Motor neuron (in vitro differentiated cells): Measurements from ENCODE around the gene KLHL29. TPM values are rescaled to one million over a fixed set of nuclear protein-coding genes. Genes with fewer than 3 reads are reported as not detected.

ENCODE experiments used
- ATAC-seq, 8 experiments: fragments of 200-7000 bp; cut with Tn5 transposase; replicated peaks in 6 of 8; 2 replicates each; pipeline ENCODE4 v1.8.0; 2021; ENCODE audit warnings: mild to moderate bottlenecking in 8 of 8, moderate library complexity in 8 of 8
- H3K27ac ChIP-seq, 2 donors: fragments of 250-450 bp; sonication (Bioruptor Pico); 2 replicates each; pipeline ENCODE4 v1.9.0; 2021; ENCODE audit warnings: antibody characterized with exemption in 2 of 2, mild to moderate bottlenecking in 2 of 2, moderate library complexity in 1 of 2
- H3K4me1 ChIP-seq, 2 donors: fragments of 250-450 bp; sonication (Bioruptor Pico); replicated peaks in 1 of 2; 2 replicates each; pipeline ENCODE4 v1.6.1; 2021; ENCODE audit warnings: antibody characterized with exemption in 2 of 2, mild to moderate bottlenecking in 2 of 2, moderate library complexity in 1 of 2
- H3K4me3 ChIP-seq, 5 donors: fragments of 250-450 bp; sonication (Bioruptor Pico); 2 replicates each; pipeline ENCODE4 v1.9.0; 2021; ENCODE audit warnings: antibody characterized with exemption in 5 of 5, mild to moderate bottlenecking in 5 of 5, moderate library complexity in 4 of 5
- WGBS, 10 experiments: fragments of 450-650 bp; shearing (Covaris generic); methylation state at CpG; one replicate each; pipeline ENCODE4 v1.0.0; 2022; 5-methylcytosine and 5-hydroxymethylcytosine counted together
- in situ Hi-C, 9 experiments: fragments of 400-800 bp; cut with MboI; loops; one replicate each; pipeline ENCODE4 v1.15.0; 2021; ENCODE audit warnings: low sequenced_read_pairs in 9 of 9, low pct_unique_long_range_greater_than_20kb in 2 of 9; ENCODE audit not compliant: unreplicated experiment in 9 of 9
- total RNA-seq, 8 experiments: library from RNA; unstranded; fragments of 300-600 nt; gene quantifications; 2 replicates each; pipeline versions ENCODE4 v1.2.3 to v1.2.4, GENCODE V29; 2022

Gene KLHL29
- total RNA-seq, 8 experiments from 2014 or later, result 4.1 to 58.7 (median 5.4) TPM

GRCh38 chr2:23620841-23621341, 235.9 kb downstream of the KLHL29 start:
- peaks cover 47 to 55% of the 10 kb centered on the region in 2 donors for H3K4me1 ChIP-seq
- H3K27ac ChIP-seq, result peak overlapping the region in 1 of 2 donors; percentile 14
- in situ Hi-C loops, result no loop called here
- 75 to 100% (median 85%) methylated on average over 1 to 7 of the region's 14 CpGs; no CpG with 5 or more reads in 3 of the 10 experiments for WGBS, 10 experiments
- no peak overlapping the region for H3K4me3 ChIP-seq
- peak in 6 of 8 experiments; percentile 34 to 64 (median 38) for ATAC-seq

DNA sequence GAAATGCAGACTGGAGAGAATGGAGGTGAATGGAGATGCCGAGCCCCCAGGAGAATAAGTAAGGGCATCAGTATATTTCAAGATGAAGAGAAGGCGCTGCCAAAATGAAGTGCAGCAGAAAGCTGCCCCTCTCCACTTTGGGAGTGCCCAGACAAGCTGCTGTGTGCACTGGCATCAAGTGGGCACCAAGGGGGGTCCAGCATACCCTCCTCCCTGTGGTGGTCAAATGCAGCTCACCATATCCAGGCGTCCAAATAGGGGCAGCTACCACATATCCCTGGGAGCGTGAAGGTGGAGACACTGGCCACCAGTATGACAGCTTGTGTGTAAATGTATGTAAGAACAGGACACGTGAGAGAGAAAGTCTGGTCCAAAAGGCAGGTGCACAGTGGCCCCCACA, 236.6 kb downstream of the KLHL29 start:
- Histone ChIP-seq H3K4me1 (peaks cover 45 to 50% of the 10 kb centered on the region in 2 donors), H3K4me3 (no peak overlapping the region), H3K27ac (no peak overlapping the region)
- in situ Hi-C loops, result no loop called here
- WGBS, 10 experiments, result 22 to 100% (median 91%) methylated on average over 1 to 5 of the region's 5 CpGs; no CpG with 5 or more reads in 4 of the 10 experiments
- no peak for ATAC-seq

DNA sequence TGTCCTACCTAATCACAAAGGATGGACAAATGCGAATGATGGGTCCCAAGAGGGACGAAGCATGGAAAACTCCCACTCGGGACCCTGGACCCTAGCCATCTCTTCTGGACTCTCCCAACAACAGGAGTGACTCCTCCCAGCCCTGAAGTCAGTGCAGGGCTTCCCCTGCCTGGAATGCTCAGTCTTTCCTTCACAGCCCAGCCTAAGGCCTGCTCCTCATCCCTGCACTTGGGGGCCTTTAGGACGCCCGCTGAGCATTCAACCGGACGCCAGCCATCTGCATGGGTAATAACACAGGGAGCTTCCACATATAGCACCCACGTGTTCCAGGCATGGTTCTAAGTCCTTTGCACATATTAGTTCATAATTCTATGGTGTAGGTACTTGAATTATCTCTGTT, 237.5 kb downstream of the KLHL29 start:
- WGBS, 10 experiments, result 40 to 100% (median 88%) methylated on average over 1 to 7 of the region's 8 CpGs; no CpG with 5 or more reads in 4 of the 10 experiments

DNA sequence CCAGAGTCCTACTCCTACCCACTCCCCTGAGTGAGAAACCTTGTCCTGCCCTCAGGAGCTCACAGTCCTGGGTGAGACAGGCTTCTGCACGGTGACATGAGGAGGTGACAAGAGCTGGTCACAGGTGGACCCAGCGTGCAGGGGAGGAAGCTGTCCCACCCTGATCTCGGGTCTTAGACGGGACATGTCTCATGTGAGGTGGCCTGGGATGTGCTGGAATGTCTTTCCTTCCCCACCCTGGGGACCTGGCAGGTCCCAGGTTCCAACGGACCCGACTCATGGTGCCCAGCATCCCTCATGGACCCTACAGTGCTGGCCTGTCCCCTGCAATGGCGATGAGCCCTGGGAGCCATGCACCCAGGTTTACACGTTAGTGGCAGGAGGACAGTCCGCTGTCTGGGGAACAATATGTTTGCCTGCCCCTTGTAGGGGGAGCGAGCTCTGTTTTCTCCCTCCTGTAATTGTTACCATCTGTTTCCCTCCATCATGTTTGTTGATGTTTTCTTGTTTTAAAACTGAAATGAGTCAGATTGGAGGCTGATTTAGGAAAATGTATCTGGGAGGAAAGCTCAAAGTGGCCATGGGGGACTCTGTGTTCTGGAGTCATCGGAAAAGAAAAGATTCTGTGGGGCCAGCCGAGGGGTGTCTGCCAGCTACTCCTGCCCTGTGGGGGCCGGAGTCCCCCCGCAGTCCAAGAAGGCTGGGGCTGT, 238.1 kb downstream of the KLHL29 start:
- ATAC-seq, result no peak
- Histone ChIP-seq H3K27ac (no peak overlapping the region), H3K4me1 (peaks cover 35 to 37% of the 10 kb centered on the region in 2 donors), H3K4me3 (no peak overlapping the region)
- 40 to 100% (median 66%) methylated on average over 1 to 7 of the region's 14 CpGs; no CpG with 5 or more reads in 3 of the 10 experiments for WGBS, 10 experiments
- in situ Hi-C loops, result no loop called here

More for the DNA sequence above, 237.5 kb downstream of the KLHL29 start:
- Histone ChIP-seq H3K27ac (no peak overlapping the region), H3K4me1 (peaks cover 42% of the 10 kb centered on the region in 2 donors), H3K4me3 (no peak overlapping the region)
- no peak for ATAC-seq
- in situ Hi-C loops, result no loop called here

GRCh38 chr2:23624378-23624777, 239.4 kb downstream of the KLHL29 start:
- in situ Hi-C loops, result no loop called here
- ATAC-seq, result peak in 1 of 8 experiments; percentile 28
- no peak overlapping the region for H3K27ac ChIP-seq
- 45 to 100% (median 80%) methylated on average over 1 to 5 of the region's 5 CpGs; no CpG with 5 or more reads in 2 of the 10 experiments for WGBS, 10 experiments
- H3K4me3 ChIP-seq, result no peak overlapping the region
- peaks cover 29 to 31% of the 10 kb centered on the region in 2 donors for H3K4me1 ChIP-seq

DNA sequence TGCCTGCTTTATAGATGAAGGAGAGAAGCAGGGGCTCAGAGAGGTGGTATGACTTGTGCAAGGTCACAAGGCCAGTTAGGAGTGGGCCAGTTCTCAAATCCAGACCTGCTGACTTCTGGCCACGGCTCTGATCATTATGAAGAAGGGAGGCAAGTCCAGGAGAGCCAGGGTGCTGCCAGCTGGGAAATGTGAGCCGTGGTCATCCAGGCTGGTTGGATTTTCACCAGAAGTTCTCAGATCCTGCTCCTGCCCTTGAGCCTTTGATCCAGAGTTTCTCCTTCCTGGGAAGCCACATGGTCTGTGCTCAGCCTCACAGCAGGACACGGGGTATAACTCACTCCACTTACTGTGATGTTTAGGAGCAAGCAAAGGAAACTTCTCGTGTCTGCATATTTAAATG, 239.9 kb downstream of the KLHL29 start:
- H3K4me1 ChIP-seq, result peaks cover 28 to 30% of the 10 kb centered on the region in 2 donors
- H3K4me3 ChIP-seq, result no peak overlapping the region
- 40 to 93% (median 50%) methylated on average over 1 to 3 of the region's 4 CpGs; no CpG with 5 or more reads in 3 of the 10 experiments for WGBS, 10 experiments
- no peak overlapping the region for H3K27ac ChIP-seq
- in situ Hi-C loops, result no loop called here
- ATAC-seq, result no peak

- in situ Hi-C loops, result no loop called here
- Histone ChIP-seq H3K4me1 (peaks cover 24 to 25% of the 10 kb centered on the region in 2 donors), H3K27ac (no peak overlapping the region), H3K4me3 (no peak overlapping the region)
- 63 to 100% (median 87%) methylated on average over 1 to 3 of the region's 4 CpGs; no CpG with 5 or more reads in 4 of the 10 experiments for WGBS, 10 experiments
- ATAC-seq, result no peak
These were observed 240.7 kb downstream of the KLHL29 start for GRCh38 chr2:23625726-23626125.

DNA sequence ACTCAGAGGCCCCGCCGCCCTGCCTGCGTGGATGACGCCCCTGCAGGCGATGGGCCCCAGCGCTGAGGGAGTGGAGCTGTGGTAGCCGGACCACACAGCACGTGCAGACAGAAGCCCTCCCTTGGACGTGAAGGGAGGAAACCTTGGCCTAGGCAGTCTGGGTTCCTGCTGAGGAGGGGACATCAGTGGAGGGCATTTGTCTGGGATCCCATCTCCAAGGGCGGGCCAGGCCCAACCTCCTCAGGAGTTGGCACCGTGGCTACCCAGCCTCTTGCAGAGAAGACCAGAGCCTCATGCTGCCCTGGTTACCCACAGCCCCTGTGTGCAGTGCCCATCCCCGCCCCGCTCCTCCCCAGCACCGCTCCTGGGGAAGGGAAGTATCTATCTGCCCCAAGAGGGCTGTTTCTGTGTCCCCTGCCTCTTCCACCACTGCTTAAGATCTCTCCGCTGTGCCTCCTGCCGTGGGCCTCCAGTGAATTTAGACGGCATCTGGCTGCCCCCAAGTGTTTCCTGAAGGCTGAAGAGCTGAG, 241.8 kb downstream of the KLHL29 start:
- peak in 5 of 8 experiments; percentile 7 to 30 (median 15) for ATAC-seq
- Histone ChIP-seq H3K4me3 (no peak overlapping the region), H3K27ac (no peak overlapping the region), H3K4me1 (peaks cover 14 to 17% of the 10 kb centered on the region in 2 donors)
- 50 to 84% (median 80%) methylated on average over 1 to 3 of the region's 17 CpGs; no CpG with 5 or more reads in 7 of the 10 experiments for WGBS, 10 experiments
- in situ Hi-C loops, result no loop called here

DNA sequence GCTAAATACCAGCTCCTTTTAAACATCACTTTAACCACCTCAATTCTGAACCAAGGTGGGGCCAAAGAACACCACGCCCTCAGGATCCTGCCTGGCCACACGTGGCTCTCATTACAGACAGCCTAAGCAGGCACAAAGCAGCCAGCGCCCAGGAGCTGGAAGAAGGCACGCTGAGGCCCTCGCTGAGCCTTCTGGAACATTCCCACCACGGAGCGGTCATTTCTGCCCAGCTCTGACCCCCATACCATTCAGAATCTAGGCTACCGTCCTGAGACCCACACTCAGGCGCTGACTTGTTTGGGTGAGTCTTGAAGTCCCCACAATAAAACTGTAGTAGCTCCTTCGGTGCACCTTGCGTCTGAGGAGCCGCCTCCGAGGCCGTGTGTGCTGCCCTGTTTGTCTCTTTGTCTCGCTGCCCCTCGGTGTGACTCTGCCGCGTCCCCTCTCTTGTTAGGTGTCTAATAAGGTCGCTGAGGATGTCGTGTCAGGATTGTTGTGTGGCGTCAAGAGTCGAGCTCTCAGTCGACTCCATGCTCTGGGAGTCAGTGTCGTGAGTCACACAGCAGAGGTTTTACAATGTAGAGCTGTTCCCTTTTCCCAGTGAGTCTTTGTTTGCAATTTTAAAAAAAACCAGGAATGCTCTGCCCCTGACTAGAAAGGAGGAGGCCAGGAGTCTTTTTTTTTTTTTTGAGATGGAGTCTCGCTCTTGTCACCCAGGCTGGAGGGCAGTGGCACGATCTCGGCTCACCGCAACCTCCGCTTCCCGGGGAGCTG, 242.4 kb downstream of the KLHL29 start:
- Histone ChIP-seq H3K4me3 (no peak overlapping the region), H3K4me1 (peaks cover 14 to 17% of the 10 kb centered on the region in 2 donors), H3K27ac (no peak overlapping the region)
- in situ Hi-C loops, result no loop called here
- ATAC-seq, result peak in 6 of 8 experiments; percentile 29 to 65 (median 51)
- WGBS, 10 experiments, result 47 to 100% (median 84%) methylated on average over 1 to 13 of the region's 30 CpGs

- peak in 3 of 8 experiments; percentile 25 to 35 (median 34) for ATAC-seq
- H3K4me1 ChIP-seq, result peaks cover 14 to 17% of the 10 kb centered on the region in 2 donors
- in situ Hi-C loops, result no loop called here
- 54 to 100% (median 73%) methylated on average over 2 to 16 of the region's 28 CpGs; no CpG with 5 or more reads in 3 of the 10 experiments for WGBS, 10 experiments
- H3K4me3 ChIP-seq, result no peak overlapping the region
- H3K27ac ChIP-seq, result no peak overlapping the region
These were observed 244.2 kb downstream of the KLHL29 start for GRCh38 chr2:23628926-23629771.

- in situ Hi-C loops, result no loop called here
- Histone ChIP-seq H3K4me1 (peaks cover 14 to 17% of the 10 kb centered on the region in 2 donors), H3K27ac (no peak overlapping the region), H3K4me3 (no peak overlapping the region)
- WGBS, 10 experiments, result 20 to 98% (median 83%) methylated on average over 1 to 13 of the region's 16 CpGs; no CpG with 5 or more reads in 1 of the 10 experiments
- no peak for ATAC-seq
These were observed 244.9 kb downstream of the KLHL29 start for GRCh38 chr2:23629772-23630480.
